HG03521 (cell line): Measurements from ENCODE around the gene AADACL2.

Source experiments
- ATAC-seq: cut with Tn5 transposase; IDR thresholded peaks from one replicate; pipeline ENCODE4 v1.9.1; 2021; ENCODE audit warnings: mild to moderate bottlenecking, moderate library complexity; ENCODE audit not compliant: unreplicated experiment

Gene AADACL2

GRCh38 chr3:151798466-151798865 lies 64.7 kb downstream of the AADACL2 start:
- no peak for ATAC-seq

GRCh38 chr3:151800431-151800830 lies 66.7 kb downstream of the AADACL2 start:
- no peak for ATAC-seq

- no peak for ATAC-seq
These were observed 70.5 kb downstream of the AADACL2 start for GRCh38 chr3:151804267-151804666.

GRCh38 chr3:151806838-151807237 lies 73.1 kb downstream of the AADACL2 start:
- ATAC-seq, result no peak
